HUDEP-2 (cell line): ENCODE data around the gene CFAP46.

ENCODE experiments used
- DNase-seq, 76 experiments: peaks; one replicate each; lab custom pipeline; 2025; ENCODE audit not compliant: unreplicated experiment in 76 of 76; lab: John Stamatoyannopoulos, UW

CFAP46 gene

DNA sequence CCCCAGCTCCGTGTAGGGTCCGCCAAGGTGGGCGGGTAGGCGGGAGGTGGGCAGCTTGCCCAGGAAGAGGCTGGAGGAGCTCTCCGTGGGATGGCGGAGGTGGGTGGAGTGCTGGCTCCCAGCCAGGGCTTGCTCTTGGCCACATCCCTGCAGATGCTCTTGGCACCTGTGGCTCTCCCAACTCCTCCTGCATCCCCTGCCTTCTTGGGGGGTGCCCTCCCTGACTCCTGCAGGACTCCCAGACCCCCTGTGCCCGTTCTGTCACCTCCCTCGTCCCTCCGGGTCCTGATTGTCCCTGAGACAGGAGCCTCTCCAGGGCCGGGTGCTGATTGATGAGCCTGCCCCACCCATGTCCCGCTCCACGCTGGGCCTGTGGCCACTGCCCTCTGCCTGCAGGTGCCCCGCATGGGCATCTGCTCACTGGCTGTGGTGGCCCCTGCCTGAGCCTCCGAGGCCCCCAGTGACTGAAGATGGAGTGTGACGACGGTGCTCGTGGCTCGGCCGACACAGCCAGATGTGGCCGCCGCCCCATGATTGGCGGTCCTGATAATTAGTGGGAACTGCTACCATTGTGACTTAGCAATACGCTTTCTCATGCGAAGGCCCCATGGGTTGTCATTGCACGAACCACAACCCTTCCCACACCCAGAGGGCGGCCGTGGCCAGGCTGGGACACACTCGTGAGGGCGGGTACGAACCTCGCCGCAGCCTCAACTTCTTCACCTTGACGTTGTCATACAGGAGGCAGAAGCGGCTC, 23.6 kb downstream of the CFAP46 start:
- no peak for DNase-seq

DNA sequence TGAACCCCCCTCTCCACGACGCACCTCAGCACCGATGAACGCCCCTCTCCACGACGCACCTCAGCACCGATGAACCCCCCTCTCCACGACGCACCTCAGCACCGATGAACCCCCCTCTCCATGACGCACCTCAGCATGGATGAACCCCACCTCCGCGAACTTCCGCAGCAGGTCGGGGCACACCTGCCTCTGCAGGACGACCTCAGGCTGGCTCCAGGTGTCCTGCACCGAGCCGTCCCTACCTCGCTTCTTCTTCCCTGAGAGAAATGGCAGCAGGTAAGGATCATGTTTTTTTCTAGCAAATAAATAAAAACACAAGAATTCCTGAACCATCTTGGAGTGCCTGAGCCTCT, 24.1 kb downstream of the CFAP46 start:
- no peak for DNase-seq

DNA sequence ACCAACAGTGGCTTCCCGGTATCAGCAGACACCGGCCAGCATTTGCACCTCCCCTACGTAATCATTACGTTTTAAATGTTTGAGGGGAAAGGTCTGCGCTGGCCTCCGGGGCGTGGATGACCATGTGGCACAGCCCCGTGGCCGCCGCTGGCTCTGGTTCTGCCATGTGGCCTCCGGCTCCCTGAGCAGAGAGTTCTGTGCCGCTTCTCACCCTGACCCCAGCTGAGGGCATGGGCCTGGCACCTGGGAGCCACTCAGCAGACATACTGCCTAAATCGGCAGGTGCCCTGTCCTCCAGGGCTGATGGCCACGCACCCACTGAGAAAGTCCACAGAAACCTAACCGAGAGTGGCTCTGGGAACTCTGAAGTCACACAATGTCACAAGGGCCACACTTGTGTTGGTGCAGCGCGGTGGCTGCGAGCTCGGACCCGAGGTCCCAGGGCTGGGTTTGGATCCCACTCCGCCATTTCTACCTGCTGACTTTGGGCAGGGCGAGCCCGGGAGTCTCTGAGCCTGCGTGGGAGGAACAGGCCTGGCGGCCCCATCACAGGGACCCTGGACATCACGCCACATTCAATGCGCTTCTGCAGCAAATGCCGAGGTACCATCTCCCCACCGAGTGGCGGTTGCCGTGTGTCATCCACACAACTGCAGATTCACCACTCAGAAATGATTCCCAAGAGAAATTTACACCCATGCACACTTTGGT, 25.3 kb downstream of the CFAP46 start:
- no peak for DNase-seq

DNA sequence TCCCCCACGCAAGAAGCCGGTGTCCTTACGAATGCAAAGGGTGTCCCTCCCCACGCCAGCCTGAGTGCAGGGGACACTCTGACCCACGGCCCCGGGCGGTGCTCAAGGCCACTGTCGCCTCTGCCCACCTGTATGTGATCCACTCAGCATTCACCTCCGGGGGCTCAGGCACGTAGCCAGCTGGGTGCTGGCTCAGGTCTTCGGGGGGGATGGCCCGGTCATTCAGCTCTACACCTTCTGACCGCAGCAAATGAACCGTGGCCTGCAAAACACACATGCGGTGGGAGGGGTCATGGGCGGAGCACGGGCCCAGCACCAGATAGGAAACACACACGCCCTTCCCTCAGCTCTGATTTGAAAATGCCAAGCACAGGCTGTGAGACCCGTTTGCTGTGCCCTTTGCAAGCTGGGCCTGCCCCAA, 25.9 kb downstream of the CFAP46 start:
- no peak for DNase-seq

DNA sequence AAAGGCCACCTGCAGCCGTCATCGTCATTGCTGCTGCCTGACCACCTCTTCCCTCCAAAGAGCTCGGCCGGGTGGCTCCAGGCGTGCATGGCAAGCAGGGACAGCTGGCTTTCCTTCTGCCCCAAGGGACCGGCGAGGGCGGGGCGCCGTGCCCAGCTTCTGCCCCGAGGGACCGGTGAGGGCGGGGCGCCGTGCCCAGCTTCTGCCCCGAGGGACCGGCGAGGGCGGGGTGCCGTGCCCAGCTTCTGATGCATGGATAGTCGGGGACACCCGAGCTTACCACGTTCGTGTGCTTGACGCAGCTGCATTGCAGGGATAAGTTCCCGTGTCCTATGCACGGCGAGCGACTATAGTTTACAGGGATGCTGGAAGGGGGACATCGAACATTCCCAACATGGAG, 27.0 kb downstream of the CFAP46 start:
- DNase-seq = no peak

DNA sequence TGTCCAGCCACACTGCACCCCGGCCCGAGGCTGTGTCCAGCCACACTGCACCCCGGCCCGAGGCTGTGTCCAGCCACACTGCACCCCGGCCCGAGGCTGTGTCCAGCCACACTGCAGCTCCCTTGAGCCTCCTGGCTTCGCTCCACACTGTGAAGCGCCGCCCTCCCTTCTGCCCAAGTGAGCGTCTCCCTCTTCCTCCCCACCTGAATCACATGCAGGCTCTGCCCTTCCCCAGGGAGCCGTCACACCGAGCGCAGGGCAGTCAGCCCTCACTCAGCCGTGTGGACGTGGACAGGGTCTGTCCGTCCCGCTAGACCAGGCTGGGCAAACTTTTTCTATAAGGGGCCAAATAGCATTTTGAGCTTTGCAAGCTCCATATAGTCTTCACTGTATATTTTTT, 27.6 kb downstream of the CFAP46 start:
- DNase-seq = no peak

DNA sequence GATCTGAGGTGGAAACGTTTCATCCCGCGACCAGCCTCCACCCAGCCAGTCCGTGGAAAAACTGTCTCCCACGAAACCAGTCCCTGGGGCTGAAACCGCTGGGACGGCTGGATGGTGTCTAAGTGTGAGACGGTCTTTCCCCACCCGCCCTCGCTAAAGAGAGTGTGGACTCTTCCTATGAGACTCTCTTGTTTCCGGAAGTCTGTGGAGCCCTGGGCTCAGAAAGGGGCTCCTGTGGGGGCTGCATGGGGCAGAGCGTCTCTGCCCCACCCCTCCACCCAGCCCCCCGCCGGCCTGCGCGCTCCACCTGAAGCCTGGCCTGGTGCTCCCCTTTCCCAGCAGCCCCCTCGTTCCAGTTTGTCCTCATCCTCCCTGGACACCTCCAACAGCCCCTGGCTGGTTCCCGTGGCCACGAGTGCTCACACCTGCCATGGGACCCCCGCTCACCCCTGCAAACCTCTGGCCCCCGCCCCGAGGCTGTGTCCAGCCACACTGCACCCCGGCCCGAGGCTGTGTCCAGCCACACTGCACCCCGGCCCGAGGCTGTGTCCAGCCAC, 28.7 kb downstream of the CFAP46 start:
- DNase-seq = no peak

DNA sequence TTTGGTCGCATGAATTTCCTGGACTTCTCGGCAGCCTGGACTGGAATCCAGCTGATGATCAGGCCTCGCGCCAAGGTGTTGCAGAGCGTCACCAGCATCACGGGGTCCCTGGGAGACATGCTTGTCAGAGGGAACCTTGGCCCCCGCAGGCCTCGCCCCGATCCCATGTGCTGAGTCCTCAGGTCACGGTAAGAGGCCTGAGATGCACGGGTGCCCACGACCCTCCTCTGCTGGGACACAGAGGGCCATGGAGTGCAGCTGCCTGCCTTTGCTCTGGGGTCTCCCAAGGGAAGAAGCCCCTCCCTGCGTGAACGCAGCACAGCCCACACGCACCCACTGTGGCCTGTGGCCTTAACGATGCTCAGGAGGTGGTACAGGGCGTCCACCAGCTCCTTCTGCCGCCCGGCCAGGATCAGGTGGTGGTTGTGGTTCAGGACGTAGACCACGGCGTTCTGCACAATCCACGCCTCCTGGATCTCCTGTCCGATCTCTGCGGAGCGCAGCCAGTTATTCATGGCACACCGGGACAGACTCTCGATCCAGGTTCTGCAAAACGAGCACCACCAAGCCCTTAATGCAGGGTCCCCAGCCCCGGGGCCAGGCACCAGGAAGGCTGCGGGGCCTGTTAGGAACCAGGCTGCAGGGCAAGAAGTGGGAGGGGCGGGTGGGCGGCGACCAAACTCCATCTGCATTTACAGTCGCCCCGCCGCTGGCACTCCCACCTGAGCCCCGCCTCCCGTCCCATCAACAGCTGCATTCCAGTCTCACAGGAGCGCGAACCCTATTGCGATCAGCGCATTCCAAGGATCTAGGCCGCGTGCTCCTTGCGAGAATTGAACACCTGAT, 29.4 kb downstream of the CFAP46 start:
- no peak for DNase-seq

DNA sequence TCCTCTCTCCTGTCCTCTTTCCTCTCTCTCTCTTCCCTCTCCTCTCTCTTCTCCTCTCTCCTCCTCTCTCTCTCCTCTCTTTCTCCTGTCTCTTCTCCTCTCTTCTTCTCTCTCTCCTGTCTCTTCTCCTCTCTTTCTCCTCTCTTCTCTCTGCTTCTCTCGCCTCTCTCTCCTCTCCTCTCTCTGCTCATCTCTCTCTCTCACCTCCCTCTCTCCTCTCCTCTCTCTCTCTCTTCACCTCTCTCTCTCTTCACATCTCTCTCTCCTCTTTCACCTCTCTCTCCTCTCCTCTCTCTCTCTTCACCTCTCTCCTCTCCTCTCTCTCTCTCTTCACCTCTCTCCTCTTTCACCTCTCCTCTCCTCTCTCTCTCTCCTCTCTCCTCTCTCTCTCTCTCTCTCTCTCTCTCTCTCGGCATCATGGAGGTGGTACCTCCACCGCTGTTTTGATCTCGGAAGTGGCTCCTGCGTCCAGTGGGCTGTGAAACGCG, 30.1 kb downstream of the CFAP46 start:
- DNase-seq = no peak

DNA sequence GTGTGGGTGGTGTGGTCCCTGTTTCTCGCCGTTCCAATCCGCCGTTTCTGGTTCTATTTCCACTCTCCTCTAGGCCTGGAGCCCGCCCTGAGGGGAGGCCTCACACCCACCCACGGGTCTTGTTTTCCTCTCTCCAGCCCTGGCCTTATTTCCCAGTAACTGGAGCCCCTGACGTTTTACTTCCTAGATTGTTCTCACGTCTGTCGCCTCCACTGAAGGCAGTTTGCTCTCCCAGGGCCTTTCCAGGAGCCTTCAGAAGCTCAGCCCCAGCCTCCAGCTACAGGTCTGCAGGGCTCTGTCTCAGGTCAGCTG, 30.6 kb downstream of the CFAP46 start:
- DNase-seq = no peak

DNA sequence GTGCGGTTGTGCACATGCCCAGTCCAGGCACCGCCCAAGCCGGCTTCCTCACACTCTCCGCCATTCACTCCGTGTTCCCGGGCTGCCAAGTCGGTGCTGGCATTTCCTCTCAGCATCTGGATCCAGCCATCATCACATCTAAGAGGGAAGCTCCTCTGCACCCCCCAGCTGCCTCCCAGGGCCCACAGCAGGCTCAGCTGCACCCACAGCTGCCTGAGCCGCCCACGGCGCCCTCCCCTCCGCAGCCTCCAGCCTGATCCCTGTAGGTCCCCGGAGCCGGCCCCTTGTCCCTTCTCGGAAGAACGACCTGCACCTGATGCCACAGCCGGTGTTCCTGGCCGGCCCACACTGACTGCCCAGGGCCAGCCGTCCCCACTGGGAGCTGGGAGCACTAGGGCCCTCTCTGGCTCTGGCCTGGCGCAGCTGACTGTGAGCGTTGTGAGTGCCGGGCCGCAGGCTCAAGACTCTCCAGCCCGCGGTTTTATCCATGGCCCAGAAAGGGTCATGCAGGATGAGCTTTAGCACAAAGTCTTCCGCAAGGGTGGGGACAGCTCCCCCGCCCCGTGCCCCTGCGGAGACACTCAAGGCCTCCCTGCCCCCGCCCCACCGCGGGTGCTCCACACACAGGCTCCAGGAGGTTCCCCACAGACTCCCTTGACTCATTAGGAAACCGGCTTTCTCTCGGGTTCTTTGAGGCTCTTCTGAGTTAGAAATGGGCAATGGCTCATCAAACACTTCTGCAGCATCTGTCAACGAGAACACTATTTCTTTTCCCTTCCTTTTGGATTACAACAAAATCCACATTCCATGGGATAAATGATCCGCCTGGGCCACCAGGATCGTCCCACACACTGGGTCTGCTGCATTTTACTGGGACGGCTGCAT, 31.2 kb downstream of the CFAP46 start:
- DNase-seq = no peak

DNA sequence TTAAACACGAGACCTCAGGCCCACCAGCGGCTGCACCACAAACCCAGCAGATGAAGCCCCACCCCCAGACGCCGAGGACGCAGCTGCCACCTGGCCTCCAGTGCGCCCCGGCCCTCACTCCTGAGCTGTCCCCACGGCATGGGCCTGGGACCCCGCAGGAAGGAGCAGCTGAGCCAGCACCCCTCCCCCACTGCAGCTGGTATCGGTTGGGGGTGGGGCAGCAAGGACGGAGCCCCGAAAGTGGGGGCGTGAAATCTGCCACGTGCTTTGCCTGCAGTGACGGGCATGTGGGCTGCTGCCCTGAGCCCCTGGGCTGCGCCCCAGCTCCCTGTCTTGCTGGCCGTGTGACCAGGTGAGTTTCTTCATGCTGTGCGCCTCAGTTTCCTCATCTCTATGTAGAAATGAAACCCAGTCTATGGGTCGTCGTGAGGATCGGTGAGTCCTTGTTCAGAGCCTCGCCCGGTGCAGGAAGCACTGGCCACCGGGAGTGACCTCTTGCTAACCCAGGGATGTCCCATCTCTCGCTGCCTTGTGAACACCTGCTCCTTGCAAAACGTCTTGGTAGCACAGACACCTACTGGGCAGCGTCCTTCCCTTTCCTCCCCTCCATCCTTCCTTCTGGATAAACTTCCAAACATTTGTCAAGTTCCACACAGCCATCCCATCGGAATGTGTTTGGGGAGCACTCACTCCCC, 32.0 kb downstream of the CFAP46 start:
- no peak for DNase-seq

DNA sequence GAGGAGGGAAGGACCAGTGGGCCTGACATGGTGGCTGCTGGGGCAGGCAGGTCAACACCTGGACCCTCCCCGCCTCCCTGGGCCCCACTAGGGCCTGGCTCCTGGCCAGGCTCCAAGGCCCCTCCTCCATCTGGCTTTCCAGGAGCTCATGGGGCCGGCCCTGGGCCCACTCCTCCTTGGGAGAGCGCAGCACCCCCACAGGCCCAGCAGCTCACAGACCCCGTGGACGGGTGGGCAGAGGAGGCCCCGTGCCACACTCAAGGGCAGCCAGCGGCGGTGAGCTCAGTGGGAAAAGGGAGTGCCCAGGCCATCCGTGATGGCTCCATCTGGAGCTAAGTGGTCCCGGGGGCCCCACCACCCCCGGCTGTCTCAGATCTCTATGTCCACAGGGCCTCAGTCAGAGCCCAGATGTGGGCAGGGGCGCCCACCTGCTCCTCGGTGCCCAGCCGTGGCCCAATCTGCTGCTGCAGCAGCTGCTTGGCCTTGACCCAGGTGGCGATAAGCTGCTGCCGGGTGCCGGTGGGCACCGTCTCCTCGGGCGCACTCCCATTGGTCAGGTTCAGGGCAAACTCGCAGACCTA, 32.8 kb downstream of the CFAP46 start:
- DNase-seq = no peak

DNA sequence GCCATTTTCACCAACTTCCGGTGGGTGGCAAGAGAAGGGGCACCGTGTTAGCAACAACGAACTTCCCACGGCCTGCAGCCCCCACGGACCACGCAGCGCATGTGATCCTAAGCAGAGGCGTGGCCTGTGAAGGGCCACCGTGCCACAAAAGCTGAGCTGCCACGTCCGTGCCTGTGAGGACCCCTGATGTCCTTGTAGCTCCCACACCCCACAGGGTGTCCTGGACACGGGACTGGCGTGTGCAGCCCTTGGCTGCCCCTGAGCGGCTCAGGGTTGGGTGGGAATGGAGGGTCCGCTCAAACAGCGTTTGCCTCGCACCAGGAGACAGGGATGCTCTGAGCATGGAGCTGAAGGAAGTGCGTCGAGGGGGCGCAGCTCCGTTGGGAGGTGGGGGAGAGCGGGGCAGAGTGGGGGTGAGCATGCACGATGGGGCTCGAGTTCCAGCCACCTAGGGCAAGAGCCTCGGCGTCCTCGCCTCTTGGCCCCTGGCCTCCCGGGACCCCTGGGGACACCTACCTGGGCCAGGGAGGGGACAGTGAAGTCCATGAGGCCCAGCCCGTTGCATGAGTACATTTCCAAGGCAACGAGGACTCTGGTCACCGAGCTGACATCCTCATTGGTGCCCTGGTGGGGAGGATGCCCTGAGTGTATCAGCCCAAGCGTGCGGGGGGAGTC, 33.6 kb downstream of the CFAP46 start:
- DNase-seq = no peak

DNA sequence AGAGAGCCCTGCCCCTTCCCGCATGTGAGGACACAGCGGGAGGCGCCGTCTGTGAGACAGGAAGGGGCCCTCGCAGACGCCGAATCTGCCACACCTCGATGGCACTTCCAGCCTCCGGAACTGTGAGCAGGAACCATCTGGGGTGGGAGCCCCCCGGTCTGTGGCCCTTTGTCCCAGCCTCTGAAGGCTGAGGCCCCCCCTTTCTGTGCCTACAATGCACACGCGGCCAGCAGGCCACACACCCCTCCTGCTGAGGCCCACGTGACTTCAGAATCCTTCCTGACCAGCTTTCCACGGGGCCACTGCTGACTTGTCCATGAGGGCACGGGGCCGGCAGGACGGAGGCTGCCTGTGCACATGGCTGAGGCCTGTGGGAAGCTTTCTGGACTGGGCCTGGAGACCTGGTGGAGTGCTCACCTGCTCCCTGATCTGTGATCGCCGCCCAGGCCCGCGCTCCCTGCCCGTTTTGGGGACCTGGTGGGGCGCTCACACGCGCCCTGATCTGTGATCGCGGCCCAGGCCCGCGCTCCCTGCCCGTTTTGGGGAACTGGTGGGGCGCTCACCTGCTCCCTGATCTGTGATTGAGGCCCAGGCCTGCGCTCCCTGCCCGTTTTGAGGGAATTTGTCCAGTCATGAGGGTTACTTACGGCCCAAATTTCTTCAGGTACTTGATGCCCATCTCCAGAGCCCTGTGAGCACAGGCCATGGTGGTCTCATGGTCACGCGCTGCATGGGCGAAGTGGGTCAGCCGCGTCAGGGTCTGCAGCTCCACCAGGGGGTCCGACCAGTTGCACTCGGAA, 34.3 kb downstream of the CFAP46 start:
- no peak for DNase-seq

DNA sequence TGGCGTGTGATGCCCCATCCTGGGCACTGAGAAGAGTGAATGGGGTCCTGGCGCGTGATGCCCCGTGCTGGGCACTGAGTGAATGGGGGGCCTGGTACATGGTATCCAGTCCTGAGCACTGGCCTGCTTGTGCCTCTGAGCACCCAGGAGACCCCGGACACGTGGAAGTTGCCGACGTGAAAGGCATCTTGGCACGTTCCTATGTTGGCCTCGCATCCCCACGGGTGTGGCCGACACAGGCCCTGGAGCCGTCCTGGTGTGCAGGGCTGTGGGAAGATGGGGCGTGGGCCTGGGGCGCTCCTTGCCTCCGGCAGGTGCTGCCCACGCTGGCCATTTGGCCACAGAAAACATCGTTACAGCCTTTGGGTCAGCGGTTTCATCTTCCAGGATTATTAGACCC, 35.5 kb downstream of the CFAP46 start:
- no peak for DNase-seq

DNA sequence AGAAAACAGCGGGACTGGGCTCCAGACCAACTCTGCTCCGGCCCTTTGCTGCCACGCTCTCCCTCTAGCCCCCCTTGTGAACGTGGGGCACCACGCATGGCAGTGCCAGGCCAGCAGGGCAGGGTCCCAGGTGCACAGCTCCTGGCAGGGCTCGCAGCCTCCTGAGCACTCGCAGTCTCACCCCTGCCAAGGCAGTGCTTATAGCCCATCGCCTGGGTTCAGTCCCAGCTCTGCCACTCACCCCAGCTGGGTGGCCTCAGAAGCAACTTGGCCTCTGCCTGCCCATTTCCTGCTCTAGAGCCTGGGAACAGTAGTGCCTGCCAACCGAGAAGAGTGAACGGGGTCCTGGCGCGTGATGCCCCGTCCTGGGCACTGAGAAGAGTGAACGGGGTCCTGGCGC, 36.3 kb downstream of the CFAP46 start:
- DNase-seq = no peak

DNA sequence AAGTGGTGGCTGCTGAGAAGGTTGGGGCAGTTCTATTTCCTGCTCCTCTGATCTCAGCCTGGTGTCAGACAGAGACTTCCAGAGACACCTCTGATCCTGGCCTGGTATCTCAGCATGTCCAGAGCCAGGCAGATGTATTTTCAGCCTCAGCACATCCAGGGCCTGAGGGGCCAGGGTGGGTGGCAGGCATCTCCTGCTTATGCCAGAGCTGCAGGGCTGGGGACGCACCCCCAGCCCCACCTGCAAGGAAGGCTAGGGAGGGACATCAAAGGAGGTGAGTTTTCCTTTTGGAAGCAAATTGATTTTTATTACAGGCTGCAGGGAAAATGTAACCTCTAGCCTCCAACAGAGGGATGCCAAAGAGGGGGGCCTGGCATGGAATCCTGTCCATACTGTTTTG, 36.7 kb downstream of the CFAP46 start:
- DNase-seq = no peak
